Kasumi-1 (cell line): Measurements from ENCODE around the gene ZNF107.
A peak's percentile ranks its signal among the peaks of the same experiment; 100 is the strongest.
"Not testable (repeated sequence)": the region's sequence is repeated elsewhere in the genome, so short reads cannot be mapped to it uniquely, and the experiment has no call there.

ENCODE experiments used
- DNase-seq, 2 experiments: peaks; one replicate each; lab custom pipeline; 2025; lab: John Stamatoyannopoulos, UW

Gene ZNF107

GRCh38 chr7:64643566-64643965 lies 22.4 kb upstream of the ZNF107 start:
- no peak for DNase-seq

- no peak for DNase-seq
Measured at GRCh38 chr7:64651203-64651602, 14.7 kb upstream of the ZNF107 start.

DNA sequence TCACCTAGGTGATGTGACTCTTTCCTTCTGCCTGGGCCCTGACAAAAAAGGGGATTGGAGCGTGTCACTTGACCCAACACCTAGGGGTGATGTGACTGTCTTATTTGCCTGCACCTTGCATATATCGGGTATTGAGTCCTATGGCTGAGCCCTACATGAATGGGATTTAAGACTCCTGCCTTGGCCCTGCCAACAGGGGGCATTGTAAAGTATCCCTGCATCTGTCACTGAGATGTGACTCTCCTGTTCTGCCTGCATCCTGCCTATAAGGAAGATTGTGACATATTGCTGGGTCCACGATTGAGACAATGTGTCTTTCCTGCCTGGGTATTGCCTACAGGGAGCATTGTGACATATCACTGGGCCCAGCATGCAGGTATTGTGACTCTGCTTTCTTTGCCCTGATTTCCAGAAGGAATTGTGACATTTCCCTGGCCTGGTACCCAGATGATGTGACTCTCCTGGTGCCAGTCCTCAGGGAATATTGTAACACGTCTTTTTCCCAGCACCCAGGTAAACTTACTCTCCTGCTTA lies 14.2 kb upstream of the ZNF107 start:
- no peak for DNase-seq

GRCh38 chr7:64653721-64654401 lies 12.1 kb upstream of the ZNF107 start:
- DNase-seq, result no peak

DNA sequence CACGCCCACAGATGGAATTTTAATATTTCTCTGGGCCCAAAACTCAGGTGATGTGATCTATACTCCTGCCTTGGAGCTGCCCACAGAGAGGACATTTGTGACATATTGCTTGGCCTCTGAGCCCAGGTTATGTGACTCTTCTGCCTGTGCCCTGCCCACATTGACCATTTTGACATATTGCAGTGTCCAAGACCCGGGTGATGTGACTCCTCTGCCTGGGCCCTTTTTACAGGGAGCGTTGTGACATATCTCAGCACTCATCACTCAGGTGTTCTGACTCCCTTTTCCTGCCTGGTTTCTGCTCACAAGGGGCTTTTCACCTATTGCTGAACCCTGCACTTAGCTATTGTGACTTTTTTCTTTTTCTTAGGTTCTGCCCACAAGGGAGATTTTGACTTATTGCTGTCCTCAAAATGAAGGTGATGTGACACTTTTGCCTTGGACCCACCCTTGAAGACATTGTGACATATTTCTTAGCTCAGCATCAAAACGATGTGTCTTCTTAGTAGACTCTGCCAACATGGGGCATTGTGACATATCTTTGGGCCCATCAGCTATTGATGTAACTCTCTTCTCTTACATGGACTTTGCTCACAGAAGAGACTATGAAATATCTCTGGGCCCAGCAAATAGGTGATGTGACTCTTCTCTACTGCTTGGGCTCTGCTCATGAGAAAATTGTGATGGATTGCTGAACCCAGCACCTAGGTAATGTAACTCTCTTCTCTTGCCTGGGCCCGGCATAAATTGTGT lies 11.0 kb upstream of the ZNF107 start:
- no peak for DNase-seq

GRCh38 chr7:64655811-64656210 lies 10.1 kb upstream of the ZNF107 start:
- no peak for DNase-seq

DNA sequence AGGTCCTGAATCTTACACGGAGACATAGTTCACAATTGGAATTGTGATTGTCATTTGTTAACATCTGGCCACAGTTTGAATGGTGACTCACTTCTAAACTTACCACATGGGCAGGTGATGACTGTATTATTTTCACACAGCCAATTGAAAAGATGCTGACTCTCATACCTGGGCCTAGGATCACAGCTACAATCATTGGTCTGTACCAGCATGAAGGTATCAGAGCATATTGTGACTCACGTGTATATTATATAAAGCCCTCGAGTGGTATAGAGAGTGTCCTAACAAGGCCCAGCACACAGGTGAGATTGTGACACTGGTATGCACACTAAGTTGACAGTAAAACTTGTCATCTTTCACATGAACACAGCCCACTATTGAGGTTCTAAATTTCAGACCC lies 9.4 kb upstream of the ZNF107 start:
- DNase-seq, result no peak

- not testable (repeated sequence) for DNase-seq
Measured at GRCh38 chr7:64662091-64662490, 3.8 kb upstream of the ZNF107 start.

DNA sequence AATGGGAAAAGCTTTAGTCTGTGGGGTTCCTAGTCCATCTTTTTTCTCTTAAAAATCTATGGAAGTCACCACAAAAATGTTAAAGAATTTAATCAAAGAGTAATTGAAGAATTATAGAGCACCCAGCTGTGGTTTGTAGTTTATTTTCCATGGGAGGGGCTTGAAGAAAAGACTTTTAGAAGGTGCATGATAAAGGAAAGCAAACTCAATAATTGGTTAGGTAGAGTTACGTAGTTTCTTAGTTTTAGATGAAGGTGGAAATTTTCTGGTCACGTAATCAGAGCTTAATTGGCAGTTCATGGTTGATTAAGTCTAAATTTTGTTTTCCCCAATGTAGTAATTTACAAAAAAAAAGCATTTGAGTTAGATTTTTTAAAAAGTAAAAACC lies 724 bp downstream of the ZNF107 start:
- DNase-seq, result no peak

GRCh38 chr7:64667311-64667710 lies 1.4 kb downstream of the ZNF107 start:
- no peak for DNase-seq

- no peak for DNase-seq
Measured at GRCh38 chr7:64672414-64672813, 6.5 kb downstream of the ZNF107 start.

DNA sequence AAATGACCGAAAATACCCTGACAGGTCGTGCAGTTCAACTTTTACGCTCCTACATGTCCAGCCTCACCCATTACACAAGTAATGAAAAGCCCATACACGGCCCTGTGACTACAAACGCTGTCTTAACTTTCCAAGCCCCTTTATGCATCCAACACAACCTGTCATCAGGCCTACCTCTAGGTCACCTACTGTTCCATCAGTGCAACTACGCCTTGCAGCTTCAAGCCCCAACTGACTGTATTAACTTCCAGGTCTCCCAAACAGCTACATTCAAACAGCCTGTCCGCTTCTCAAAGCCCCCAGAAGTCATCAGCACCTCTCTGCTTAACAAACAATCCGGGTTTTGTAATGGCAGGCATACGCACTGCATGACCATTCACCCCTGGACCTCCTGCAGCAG lies 19.2 kb downstream of the ZNF107 start:
- no peak for DNase-seq

GRCh38 chr7:64685741-64686140 lies 19.8 kb downstream of the ZNF107 start:
- DNase-seq, result no peak

GRCh38 chr7:64686493-64687184 lies 20.7 kb downstream of the ZNF107 start:
- DNase-seq, result peak; percentile 95

DNA sequence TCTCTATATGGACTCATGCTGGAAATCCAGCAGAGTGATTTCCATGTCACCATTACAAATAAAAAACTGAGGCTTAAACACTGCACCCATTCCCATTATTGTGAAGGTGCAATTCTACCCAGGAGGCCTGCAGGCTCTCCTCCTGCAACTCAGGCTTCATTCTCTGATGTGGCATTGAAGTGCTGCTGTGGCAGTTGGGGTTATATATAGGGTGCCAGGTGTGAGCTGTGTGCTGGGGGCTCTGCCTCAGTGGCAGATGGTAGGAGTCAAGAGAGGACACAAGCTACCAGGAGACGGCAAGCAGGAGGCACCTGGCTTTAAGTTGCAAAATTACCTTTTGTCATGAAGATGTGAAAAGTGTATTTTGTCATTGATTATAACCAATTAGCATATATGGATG lies 21.3 kb downstream of the ZNF107 start:
- no peak for DNase-seq

DNA sequence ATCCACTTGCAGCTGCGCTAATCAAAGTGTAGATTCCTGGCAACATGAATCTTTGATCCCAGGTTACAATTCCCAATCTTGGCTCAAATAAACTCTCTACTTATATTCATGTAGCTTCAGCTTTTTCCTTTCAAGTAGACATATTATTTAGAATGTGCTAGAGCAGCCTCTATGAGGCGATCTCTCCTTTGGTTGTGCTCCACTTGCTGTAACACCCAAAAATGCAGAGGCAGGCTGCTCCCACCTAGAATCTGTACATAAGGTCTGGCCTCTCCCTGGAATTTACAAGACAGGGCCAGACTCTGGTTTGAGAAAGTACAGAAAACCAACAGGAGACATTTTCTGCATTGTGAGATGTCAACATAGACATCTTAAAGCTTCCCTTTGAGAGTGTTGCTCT lies 23.1 kb downstream of the ZNF107 start:
- DNase-seq, result no peak

DNA sequence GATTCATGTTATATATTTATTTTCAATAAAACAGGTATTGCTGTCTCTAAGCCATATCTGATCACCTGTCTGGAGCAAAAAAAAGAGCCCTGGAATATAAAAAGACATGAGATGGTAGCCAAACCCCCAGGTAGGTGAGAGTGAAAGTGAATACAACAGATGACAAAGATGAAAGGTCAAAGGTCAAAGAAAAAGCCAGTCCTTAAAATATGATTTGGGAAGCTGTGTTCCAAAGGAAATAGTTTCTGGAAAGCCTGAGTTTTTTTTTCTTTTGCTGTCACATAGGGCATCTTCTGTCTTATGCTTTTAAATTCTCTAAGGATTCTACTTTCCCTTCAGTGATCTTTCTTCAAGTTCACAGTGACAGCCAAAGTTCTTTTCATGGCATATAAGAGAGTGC lies 25.9 kb downstream of the ZNF107 start:
- no peak for DNase-seq

DNA sequence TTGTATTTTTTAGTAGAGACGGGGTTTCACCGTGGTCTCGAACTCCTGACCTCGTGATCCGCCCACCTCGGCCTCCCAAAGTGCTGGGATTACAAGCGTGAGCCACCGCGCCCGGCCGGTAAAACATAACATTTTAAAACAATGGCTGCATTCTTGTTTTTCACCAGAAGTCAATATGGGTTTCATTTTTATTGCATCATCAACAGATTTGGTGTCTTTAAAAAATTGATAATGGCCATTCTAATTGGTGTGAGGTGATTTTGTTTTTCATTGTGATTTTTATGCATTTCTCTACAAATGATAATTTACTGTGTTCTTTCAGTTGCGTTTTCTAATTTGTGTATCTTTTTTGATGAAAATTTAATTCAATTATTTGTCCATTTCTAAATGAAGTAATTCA lies 31.9 kb downstream of the ZNF107 start:
- DNase-seq, result not testable (repeated sequence)

DNA sequence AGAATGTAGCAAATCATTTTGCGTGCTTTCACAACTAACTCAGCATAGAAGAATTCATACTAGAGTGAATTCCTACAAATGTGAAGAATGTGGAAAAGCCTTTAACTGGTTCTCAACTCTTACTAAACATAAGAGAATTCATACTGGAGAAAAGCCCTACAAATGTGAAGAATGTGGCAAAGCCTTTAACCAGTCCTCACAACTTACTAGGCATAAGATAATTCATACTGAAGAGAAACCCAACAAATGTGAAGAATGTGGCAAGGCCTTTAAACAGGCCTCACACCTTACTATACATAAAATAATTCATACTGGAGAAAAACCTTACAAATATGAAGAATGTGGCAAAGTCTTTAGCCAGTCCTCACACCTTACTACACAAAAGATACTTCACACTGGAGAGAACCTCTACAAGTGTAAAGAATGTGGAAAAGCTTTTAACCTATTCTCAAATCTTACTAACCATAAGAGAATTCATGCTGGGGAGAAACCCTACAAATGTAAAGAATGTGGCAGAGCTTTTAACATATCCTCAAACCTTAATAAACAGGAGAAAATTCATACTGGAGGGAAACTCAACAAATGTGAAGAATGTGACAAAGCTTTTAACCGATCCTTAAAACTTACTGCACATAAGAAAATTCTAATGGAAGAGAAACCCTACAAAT lies 40.8 kb downstream of the ZNF107 start:
- no peak for DNase-seq

DNA sequence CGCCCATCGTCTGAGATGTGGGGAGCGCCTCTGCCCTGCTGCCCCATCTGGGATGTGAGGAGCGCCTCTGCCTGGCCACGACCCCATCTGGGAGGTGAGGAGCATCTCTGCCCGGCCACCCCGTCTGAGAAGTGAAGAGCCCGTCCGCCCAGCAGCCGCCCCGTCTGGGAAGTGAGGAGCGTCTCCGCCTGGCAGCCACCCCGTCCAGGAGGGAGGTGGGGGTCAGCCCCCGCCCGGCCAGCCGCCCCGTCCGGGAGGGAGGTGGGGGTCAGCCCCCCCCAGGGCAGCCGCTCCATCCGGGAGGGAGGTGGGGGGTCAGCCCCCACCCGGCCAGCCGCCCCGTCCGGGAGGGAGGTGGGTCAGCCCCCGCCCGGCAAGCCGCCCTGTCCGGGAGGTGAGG lies 52.0 kb downstream of the ZNF107 start:
- not testable (repeated sequence) for DNase-seq

GRCh38 chr7:64729089-64729848 lies 63.3 kb downstream of the ZNF107 start:
- no peak for DNase-seq
